GM18508 (cell line): Measurements from ENCODE around the gene NRAP.

ENCODE experiments used
- ATAC-seq: cut with Tn5 transposase; IDR thresholded peaks from one replicate; pipeline ENCODE4 v1.9.1; 2021; ENCODE audit warnings: moderate number of reproducible peaks; ENCODE audit not compliant: insufficient read depth, unreplicated experiment

Gene NRAP, protein sequence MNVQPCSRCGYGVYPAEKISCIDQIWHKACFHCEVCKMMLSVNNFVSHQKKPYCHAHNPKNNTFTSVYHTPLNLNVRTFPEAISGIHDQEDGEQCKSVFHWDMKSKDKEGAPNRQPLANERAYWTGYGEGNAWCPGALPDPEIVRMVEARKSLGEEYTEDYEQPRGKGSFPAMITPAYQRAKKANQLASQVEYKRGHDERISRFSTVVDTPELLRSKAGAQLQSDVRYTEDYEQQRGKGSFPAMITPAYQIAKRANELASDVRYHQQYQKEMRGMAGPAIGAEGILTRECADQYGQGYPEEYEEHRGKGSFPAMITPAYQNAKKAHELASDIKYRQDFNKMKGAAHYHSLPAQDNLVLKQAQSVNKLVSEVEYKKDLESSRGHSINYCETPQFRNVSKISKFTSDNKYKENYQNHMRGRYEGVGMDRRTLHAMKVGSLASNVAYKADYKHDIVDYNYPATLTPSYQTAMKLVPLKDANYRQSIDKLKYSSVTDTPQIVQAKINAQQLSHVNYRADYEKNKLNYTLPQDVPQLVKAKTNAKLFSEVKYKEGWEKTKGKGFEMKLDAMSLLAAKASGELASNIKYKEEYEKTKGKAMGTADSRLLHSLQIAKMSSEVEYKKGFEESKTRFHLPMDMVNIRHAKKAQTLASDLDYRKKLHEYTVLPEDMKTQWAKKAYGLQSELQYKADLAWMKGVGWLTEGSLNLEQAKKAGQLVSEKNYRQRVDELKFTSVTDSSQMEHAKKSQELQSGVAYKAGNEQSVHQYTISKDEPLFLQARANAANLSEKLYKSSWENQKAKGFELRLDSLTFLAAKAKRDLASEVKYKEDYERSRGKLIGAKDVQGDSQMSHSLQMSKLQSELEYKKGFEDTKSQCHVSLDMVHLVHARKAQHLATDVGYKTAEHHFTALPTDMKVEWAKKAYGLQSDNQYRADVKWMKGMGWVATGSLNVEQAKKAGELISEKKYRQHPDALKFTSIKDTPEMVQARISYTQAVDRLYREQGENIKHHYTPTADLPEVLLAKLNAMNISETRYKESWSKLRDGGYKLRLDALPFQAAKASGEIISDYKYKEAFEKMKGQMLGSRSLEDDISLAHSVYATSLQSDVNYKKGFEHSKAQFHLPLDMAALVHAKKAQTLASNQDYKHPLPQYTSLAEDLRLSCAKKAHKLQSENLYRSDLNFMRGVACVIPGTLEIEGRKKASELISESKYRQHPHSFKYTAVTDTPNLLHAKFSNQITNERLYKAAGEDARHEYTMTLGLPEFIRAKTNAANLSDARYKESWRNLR (N-terminal part only)

DNA sequence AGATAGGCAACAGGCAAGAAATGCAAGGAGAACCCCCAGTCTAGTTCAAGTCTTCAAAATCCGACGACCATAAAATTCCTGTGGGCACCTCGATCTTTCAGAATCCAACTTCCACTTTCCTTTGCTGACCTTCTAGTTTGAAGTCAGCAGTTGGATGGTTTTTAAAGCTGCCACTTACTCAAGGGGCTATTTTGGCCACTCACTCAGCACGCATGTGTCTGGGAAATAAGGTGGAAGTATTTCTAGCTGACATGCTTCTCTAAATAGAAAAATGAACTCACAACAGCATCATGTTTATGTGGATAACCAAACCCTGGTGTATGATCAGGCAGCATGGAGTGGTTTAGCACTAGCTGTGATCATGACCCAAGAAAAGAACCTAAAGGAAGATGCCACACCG is at the start of gene NRAP:
TSS of gene NRAP (minus strand) at position 134 of the 400 bp plus-strand sequence. CDS start 159 bp downstream, outside the sequence.
- no peak for ATAC-seq

DNA sequence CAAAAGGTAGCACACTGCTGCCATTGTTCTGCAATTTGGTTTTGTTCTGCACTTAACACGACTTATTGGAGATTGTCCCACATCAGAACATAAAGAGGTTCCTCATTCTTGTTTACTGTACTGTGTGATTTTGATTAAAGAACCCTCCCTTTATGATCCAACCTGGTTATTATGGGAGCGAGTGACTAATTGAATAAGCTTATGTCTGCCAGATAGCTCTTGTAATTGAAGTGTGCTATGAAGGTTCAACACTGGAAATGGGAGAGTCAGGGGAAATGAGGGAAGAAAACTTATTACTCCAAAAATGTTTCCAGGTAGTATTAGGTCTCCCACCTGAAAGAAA is 49.8 kb upstream of the NRAP start:
- no peak for ATAC-seq

DNA sequence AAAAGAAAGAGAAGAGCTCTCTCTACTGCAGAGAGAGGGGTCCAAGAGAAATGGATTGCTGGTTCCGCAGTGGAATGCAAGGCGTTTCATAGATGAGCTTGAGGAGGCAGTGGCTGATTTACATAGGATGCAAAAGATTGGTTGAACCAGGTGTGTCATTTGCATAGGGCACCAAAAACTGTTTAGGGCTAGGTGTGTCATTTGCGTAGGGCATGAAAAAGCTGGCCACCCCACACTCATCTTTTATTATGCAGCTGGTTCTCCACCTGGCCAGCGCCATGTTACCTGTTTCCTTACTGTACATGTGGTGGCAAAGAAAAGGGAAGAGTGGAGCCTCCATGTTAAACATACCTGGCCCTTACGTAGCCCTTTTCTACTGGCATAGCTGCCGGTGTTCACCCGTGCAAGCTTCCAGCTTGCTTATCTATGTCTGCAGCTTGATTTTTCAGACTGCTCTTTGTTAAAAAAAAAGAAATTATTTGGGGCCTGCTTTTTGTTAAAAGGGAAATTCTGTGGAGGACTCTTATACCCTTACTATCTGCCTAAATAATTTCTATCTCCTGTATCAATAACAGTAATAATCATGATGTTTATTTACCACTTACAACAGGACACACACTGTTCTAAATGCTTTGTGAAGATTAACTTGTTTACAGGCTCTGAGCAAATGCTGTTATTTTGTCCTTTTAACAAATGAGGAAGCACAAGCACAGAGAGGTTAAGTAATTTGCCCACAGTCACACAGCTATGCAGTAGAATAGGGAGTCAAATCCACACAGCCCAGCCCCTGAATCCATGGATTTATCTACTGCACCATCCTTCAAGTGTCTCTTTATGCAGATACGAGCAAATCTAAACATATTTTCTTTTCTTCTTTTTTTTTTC is 49.2 kb upstream of the NRAP start:
- ATAC-seq = no peak

DNA sequence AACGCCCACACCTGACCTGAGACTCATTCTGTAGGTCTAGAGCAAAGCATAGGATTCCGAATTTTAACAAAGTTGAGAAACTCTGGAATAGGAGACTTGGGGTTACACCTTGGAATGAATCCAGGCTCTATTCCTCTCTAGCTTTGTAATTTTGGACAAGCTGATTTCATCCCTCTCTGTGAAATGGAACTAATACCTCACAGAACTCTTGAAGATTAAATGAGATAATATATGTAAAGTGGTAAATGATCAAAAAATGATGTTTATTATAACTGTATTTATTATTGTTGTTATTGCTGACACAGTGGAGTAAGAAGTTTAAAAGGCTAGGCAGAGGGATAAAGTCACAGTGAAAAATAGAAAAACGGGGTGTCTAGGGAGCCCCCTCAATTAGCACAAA is 48.2 kb upstream of the NRAP start:
- ATAC-seq = no peak

- no peak for ATAC-seq
These were observed 47.3 kb upstream of the NRAP start for GRCh38 chr10:113711142-113711541.

- no peak for ATAC-seq
These were observed 45.5 kb upstream of the NRAP start for GRCh38 chr10:113709221-113709838.

DNA sequence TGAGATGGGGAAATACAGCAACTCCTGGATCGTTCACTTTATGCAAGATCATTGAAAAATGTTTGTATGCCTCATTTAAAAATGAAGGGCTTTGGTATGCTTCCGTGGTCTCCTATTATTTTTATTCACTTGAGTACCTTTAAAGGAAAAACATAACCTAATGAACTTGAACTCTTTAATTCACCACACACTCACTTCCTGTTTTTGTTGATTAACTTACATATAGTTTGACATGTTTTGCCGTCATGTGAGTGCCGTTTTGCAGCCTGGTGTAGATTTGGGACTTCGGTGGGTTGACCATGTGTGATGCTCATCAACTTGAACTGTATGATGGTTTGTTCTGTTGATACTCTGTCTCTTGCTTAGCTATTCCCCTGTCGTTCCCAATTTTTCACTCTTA is 44.8 kb upstream of the NRAP start:
- ATAC-seq = no peak

- ATAC-seq = no peak
These were observed 42.8 kb upstream of the NRAP start for GRCh38 chr10:113706623-113707022.

DNA sequence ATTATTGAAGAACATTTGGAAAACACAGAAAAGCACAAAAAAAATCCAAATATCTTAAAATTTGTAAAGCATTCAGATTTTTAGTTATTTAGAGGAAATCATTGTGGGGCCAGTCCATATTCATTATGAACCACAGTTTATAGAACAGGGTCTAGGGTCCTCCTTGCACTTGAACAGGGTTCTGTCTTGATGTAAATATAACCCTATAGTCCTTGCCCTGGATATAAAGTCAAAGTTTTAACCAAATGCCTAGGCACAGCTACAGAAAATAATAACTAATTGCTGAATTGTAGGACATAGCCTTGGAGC is 41.5 kb upstream of the NRAP start:
- ATAC-seq = no peak

DNA sequence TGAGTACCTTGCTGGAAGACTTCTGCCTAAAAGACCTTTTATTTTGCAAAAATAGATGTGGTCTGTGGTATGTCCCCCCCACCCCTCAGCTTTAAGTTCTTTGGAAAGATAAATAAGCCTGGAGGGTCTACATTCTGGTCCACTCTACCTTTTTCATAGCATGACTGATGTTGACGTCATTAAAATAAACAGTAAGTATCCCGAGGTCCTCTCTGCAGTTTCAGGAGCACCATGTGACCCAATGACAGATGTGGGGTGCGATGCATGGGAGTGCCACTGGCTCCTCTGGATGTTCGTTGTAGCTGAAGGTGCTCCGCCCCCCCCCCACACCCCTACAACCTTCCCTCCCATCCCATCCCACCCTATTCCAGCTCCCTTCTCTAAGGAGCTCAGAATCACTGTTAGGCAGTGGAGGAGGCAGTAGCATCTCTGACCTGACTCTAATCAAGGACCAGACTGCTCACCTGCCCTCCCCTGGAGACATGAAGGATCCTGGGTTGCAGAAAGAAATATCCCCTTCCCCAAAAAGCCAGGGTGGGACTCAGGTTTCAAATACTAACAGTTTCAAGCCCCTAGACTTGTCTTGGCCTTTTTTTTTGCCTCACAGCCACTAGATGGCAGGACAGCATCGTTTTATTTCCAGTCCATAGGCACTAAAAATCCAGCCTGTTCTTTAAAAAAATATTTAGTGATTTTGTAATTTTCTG is 40.9 kb upstream of the NRAP start:
- no peak for ATAC-seq

DNA sequence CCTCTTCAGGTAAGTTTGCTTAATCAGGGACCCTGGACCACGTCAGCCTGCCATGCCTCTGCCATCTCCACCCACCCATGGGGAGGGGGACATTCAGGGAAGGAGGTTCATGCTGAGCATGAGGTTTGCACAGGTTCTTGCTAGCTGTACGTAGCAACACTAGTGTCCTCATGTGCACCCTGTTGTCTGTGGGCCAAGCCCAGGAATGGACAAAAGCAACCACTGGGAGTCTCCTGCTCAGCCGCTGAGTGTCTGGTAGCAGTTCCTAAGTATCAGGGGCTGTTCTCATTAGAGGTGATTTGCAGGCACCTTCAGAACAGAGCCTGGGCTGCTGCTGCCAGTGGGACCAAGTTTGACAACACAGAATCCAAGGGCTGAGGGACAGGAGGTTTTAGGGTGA is 33.8 kb upstream of the NRAP start:
- no peak for ATAC-seq

- no peak for ATAC-seq
These were observed 31.9 kb upstream of the NRAP start for GRCh38 chr10:113695691-113696090.

DNA sequence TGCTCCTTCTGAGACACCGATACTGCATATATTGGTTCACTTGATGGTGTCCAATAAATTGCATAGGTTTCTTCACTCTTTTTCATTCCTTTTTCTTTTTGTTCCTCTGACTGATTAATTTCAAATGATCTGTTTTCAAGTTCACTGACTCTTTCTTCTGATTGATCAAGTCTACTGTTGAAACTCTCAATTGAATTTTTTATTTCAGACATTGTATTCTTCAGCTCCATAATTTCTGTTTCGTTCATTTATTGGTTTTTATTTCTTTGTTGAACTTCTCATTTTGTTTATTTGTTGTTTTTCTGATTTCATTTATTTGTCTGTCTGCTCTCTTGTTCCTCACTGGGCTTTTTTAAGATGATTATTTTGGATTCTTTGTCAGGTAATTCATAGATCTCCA is 29.5 kb upstream of the NRAP start:
- ATAC-seq = no peak

DNA sequence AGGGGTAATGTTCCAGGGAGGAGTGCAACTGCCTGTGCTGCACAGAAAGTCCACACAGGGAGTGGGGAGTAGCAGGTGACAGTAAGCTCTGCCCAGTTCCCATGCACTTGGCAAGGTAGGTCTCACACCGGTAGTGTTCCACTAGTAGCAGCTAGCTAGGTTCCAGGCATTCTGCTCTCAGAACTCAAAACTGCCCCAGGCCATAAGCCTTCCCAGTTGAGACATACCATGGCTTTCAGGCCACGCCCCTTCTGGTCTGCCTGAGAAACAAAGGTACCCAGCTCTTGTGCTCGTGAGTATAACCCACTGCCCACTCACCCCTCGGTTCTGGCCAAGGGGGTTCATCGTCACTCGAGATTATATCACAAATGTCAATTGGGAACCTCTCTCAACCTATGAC is 28.4 kb upstream of the NRAP start:
- no peak for ATAC-seq

DNA sequence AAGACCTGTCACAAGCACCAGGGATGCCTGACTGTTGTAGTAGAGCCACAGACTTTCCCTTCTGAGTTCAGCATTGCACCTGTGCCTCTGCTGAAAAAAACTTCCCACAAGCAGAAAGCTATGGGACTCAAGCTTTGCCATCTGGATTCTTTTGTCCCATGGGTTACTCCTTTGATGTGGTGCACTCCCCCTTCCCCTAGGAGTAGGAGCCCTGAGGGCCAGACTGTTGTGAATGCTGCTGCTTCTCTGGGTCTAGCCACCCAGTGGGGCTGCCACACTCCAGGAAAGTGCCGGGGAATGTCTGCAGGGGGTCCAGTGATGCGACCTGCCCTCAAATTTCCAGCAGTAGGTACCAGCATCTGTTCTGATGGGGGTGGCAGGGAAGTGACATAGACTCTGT is 27.5 kb upstream of the NRAP start:
- no peak for ATAC-seq

GRCh38 chr10:113690749-113691148 is 26.9 kb upstream of the NRAP start:
- no peak for ATAC-seq

GRCh38 chr10:113689574-113689973 is 25.7 kb upstream of the NRAP start:
- no peak for ATAC-seq

DNA sequence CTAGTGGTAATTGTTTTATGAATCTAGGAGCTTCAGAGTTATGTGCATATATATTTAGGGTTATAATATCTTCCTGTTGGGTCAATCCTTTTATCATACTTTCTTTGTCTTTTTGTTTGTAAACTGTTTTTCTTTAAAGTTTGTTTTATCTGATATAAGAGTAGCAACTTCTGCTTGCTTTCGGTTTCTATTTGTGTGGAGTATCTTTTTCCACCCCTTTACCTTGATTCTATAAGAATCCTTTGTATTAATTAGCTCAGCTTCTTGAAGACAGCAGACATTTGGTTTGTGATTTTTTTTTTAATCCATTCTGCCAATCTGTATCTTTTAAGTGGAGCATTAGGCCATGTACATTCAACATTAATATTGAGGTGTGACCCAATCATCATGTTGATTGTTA is 25.2 kb upstream of the NRAP start:
- ATAC-seq = no peak

DNA sequence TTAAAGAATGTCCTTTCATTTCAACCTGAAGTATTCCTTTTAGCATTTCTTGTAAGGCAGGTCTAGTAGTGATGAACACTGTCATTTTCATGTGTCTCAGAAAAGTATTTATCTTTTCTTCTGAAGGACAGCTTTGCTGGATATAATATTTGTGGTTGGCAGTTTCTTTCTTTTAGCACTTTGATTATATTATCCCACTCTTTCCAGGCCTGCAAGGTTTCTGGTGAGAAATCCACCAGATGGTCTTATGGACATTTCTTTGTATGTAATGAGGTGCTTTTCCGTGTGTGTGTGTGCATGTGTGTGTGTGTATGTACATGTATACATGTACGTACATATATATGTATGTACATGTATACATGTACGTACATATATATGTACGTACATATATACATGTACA is 23.2 kb upstream of the NRAP start:
- no peak for ATAC-seq
